EH (cell line): ENCODE data around the gene FAM227B.
"Not testable (repeated sequence)": the region's sequence is repeated elsewhere in the genome, so short reads cannot be mapped to it uniquely, and the experiment has no call there.

Experiments used
- DNase-seq: peaks from one replicate; pipeline ENCODE4 v3.0.0-alpha.2; 2015; ENCODE audit warnings: low read depth

Gene FAM227B

GRCh38 chr15:49372366-49372765 lies 248.3 kb downstream of the FAM227B start:
- no peak for DNase-seq

DNA sequence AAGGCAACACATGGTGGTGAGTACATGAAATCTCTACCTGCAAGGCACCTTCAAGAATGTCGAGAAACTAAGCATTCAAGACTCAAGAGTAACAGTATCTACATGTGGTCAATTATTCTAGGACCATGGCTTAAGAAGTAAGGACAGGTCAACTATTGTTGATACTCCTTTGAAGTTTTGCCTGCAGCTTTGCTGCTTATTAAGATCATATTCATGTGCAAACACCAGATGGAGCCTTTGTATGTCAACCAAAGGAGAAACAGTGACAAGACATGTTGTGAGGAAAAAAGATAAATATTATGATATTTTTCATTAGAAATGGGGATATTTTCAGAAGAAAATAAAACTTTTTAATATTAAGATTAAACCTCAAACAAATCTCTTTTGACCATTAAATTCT lies 249.8 kb downstream of the FAM227B start:
- DNase-seq: peak; percentile 40

DNA sequence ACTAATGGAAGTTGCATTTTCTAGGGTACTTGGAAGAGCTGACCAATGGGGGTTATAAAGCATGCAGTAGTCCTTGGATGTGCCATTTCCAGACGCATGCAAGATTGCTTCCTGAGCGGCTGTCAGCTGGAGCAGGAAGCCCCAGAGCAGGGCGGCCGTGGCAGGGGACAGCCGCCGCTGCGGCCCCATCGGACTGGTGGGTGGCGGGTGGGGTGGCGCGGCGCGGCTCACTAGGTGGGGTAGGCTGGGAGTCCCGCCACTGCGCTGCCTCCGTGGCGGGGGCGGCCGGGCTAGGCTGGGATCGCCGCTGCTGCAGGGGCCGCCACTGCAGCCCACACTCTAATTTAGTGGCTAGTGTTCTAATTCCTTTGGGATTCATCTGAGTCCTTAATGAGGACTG lies 254.1 kb downstream of the FAM227B start:
- no peak for DNase-seq

DNA sequence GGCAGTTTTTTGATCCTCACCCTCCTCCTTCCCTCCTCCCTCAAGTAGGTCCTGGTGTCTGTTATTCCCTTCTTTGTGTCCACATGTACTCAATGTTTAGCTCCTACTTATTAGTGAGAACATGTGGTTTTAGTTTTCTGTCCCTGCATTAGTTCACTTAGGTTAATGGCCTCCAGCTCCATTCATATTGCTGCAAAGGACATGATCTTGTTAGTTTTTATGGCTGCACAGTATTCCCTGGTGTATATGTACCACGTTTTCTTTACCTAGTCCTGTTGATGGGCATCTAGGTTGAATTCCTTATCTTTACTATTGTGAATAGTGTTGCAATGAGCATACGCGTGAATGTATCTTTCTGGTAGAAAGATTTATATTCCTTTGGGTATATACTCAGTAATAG lies 259.2 kb downstream of the FAM227B start:
- no peak for DNase-seq

- not testable (repeated sequence) for DNase-seq
Measured at GRCh38 chr15:49354439-49354838, 266.2 kb downstream of the FAM227B start.

DNA sequence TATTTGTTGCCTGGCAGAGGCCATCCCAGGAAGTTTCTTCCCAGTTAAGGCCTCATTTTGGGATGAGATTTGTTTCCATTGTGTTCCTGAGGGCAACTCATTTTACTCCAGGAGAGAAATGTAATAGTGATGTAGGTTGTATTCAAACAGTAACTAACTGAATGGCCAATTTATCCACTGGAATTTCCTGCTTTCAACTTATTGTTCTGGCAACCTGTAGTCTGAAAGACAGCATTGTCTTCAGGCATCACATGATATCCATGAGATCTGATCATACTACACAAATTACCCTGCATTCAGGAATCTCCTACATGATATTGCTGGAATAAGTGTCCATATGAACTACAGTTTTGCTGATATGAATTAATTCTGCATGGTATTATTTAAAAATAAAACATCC lies 277.1 kb downstream of the FAM227B start:
- no peak for DNase-seq

DNA sequence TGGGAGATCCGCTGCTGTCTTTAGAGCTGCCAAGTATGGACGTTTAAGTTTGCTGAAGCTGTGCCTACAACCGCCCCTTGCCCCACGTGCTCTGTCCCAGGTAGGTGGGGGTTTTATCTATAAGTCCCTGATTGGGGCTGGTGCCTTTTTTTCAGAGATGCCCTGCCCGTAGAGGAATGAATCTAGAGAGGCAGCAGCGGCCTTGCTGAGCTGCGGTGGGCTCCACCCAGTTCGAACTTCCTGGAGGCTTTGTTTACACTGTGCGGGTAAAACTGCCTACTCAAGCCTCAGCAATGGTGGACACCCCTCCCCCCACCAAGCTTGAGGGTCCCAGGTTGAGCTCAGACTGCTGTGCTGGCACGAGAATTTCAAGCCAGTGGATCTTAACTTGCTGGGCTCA lies 281.0 kb downstream of the FAM227B start:
- DNase-seq: no peak

DNA sequence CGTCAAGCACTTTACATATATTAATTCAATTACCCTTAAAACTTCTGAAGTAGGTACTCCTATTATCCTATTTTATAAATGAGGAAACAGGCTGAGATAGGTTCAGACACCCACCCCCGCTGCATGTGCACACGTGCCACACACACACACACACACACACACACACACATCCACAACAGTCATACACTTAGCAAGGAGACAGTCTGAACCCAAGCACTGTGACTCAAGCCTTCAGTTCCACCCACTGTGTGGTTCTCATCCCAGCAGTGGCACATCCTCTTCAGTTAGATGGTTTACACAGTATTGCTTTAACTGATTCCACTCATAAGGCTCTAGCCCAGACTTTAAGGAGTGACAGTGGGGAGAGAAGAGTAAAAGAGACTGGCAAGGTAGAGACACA lies 288.7 kb downstream of the FAM227B start:
- peak; percentile 18 for DNase-seq

DNA sequence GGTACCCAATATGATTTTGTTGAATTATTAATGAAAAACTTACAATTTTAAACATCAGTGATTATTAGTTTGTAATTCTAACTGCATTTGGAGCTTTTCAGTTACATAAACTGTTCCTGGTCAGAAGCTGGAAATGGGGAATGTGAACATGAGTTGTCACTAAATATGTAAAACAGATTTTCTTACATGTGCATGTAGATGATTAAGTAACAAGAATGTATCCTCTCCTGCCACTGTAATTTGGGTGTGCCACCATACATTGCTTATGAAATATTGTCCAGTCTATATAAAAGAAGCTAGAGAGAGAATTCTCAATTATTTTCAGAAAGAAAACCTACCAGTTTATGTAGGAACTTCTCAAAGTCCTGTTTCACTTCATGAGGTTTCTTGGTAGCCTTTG lies 289.2 kb downstream of the FAM227B start:
- no peak for DNase-seq

- DNase-seq: no peak
Measured at GRCh38 chr15:49330166-49330565, 290.5 kb downstream of the FAM227B start.

DNA sequence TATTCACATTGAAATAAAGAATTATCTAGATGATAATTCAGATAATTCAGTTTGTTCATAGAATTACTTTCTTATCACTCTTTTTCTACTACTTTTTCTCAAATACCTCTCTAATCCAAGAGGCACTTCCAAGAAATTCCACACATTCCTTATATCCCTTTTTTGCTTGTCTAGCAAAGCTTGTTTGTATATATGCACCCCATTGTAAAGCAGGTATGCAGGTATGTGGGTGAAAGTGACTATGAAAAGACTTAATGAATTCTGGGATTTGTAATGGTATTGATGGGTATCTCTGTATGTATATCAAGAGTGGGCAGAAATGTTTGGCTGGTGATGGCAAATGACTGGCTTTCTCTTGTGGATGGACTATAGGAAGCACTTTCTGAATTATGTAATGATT lies 291.7 kb downstream of the FAM227B start:
- no peak for DNase-seq

DNA sequence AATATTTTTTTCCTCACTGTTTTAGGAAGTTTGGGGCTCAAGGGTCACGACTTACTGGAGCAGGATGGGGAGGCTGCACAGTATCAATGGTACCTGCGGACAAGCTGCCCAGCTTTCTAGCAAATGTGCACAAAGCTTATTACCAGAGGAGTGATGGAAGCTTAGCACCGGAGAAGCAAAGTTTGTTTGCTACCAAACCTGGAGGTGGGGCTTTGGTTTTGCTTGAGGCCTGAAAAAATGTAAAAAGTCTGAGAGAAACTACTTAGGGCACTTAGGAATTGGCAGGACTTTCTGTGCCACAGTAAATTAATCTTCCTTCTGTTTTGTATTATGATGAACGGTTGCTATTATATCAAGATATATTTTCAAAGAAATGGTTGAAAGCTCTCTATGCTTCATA lies 292.7 kb downstream of the FAM227B start:
- no peak for DNase-seq

DNA sequence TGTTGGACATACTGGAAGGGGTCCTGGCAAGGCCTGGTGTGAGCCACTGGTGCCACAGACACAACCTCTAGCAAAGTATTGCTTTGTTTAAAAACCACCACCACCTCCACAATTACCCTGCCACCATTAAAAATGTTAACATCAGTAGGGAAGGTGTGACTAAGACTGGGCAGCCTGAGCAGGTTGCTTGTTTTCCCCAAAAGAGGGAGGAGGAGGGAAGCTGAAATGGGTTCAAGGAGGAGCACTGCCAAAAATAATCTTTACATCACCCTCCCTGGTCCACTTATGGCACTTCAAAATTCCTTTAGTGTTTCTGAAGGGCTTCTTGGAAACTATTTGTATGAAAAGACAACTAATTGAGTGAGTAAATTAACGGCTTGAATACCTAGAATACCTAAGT lies 297.4 kb downstream of the FAM227B start:
- peak; percentile 38 for DNase-seq

DNA sequence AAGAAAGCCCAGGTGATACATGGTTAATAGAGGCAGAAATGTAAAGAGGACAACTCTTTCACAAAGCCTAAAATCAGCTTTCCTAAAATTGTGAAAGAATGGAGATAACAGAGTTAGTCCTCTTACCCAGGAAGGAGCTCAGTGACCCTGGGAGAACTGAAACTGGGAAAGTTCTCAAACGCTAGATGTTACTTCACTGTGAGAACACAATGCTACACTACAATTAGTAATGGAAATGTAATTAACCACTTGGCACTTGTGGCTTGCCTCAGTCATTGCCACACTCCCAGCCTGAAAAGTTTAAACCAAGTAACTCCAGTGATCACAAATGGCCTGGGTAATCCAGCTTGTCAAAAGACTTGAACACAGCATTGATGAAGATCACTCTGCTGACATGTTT lies 300.3 kb downstream of the FAM227B start:
- no peak for DNase-seq

GRCh38 chr15:49315391-49315823 lies 305.2 kb downstream of the FAM227B start:
- DNase-seq: peak; percentile 27

GRCh38 chr15:49314716-49315115 lies 305.9 kb downstream of the FAM227B start:
- DNase-seq: no peak

DNA sequence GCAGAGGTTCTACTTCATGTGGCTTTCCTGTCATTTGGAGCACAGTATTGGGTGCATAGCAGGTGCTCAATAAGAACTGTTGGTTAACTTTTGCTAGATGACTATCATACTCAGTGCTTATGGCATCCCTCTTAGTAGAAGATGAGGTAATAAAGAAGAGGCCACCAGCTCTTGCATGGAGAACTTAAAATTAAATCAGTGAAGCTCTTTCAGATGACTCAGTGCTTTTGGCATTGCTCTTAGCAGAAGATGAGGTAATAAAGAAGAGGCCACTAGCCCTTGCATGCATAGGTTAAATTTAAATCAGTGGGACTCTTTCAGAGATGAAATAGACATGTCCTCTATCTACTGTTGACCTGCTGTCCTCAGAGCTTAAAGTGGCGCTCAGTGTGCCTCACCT lies 307.0 kb downstream of the FAM227B start:
- peak; percentile 89 for DNase-seq

DNA sequence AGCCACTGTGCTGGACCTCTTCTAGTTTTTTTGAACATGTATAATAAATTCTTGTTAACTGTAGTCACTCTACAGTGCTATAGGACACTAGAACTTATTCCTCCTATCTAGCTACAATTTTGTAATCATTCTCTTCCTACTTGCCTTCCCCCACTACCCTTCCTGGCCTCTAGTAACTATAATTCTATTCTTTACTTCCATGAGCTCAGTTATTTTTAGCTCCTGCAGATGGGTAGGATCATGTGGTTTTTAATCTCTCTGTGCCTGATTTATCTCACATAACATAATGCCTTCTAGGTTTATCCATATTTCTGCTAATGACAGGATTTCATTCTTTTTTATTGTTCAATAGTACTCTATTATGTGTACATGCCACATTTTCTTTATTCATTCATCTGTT lies 310.7 kb downstream of the FAM227B start:
- DNase-seq: peak; percentile 13

DNA sequence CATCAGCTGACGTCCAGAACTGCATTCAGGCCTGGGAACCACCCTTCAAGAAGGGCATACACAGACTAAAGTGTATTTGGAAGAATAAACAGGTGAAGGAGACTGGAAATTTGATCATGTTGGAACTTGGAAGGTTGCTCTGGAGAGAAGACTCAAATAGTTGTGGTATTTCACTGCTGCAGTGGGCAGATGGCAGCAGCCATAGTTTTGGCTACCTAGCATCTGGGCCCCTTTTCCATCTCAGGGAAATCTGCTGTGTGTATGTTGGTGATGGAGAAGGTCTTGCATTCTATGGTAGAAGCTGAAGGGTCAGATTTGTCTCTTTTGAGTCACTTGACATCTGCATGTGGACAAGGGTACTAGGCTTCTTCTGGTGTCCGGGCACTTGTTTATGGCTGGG lies 311.9 kb downstream of the FAM227B start:
- no peak for DNase-seq

DNA sequence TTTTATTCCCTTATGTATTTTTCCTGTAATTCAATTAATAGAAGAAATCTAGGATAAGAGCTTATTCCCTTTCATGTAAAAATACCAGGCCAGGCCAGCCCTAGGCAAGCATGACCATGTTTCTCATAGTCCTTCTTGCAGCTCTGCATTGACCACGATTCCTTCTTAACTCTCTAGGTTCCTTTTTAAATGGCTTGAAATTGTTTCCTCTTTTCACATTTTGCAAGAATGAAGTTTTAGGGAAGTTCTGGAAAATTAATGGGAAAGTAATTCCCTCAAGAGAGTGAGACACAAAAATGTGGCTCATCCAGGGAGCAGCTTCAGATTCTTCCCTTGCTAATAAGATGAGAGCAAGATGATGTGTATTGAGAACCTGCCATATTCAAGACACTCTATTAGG lies 314.1 kb downstream of the FAM227B start:
- no peak for DNase-seq

DNA sequence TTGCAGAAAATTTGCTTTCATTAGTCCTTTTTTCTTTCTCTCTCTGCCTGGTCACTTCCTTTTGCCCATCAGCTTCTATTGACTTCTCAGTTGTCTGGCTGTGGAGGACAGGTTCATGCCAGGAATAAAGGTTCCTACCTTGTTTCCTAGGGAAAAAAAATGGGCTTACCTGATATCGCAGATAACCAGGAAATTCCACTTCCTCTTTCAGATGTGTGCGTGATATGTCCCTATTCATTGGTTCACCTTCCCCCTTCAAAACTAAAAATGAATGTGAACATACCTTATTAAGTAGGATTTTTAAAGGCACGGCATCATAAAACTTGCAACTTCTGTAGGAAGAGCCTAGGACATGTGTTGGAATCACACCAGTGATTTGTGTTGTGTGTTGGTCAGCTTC lies 317.6 kb downstream of the FAM227B start:
- no peak for DNase-seq

GRCh38 chr15:49301562-49301961 lies 319.1 kb downstream of the FAM227B start:
- peak; percentile 22 for DNase-seq

DNA sequence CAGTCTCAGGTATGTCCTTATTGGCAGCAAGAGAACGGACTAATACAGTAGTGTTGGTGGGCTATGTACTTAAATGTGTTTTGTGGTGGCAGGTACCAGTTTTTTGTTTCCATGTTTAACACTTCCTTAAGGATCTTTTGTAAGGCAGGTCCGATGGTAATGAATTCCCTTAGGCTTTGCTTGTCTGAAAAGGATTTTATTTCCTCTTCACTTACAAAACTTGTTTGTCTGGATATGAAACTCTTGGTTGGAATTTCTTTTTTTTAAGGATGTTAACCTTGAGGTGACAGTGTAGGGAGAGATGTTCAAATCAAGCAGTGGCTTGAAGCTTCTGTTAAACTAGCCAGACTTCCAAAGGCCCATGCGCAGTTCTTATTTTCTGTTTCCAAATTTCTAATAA lies 319.8 kb downstream of the FAM227B start:
- DNase-seq: no peak

- DNase-seq: no peak
Measured at GRCh38 chr15:49297584-49297983, 323.0 kb downstream of the FAM227B start.

- no peak for DNase-seq
Measured at GRCh38 chr15:49296258-49296657, 324.4 kb downstream of the FAM227B start.
